ENCODE data around the gene MAP1B. TPM values are rescaled to one million over a fixed set of nuclear protein-coding genes. Genes with fewer than 3 reads are reported as not detected.
A peak's percentile ranks its signal among the peaks of the same experiment; 100 is the strongest.
"Not testable (repeated sequence)": the region's sequence is repeated elsewhere in the genome, so short reads cannot be mapped to it uniquely, and the experiment has no call there.

The MAP1B gene
- 39.3 and 40.0 TPM in 2 replicates for total RNA-seq

- peak; percentile 36 to 80 for DNase-seq (ENCODE audit: low read depth in 2 of 2)
These were observed at the start of gene MAP1B for GRCh38 chr5:72107131-72107900. TSS of gene MAP1B (plus strand) at chr5:72107475. CDS start at chr5:72107532, 57 bp downstream.

DNA sequence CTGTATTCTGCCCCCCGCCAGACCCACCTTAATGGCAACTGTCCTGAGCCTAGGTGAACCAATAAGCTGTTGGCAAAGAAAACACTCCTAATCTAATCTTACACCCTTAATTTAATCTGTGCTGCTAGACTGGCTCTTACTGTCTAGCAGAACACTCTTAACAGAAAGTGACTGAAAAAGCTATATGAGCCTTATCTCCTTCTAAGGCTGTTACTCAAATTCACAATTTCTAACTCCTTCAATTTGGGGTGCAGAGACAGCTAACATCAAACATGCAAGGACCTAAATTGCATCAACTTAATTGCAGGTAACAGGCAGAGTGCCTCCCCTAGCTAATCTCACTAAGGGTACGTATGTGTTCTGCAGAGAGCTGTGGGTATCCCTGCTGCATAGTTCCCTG, 49.5 kb upstream of the MAP1B start:
- DNase-seq (ENCODE audit: low read depth in 2 of 2), result no peak

DNA sequence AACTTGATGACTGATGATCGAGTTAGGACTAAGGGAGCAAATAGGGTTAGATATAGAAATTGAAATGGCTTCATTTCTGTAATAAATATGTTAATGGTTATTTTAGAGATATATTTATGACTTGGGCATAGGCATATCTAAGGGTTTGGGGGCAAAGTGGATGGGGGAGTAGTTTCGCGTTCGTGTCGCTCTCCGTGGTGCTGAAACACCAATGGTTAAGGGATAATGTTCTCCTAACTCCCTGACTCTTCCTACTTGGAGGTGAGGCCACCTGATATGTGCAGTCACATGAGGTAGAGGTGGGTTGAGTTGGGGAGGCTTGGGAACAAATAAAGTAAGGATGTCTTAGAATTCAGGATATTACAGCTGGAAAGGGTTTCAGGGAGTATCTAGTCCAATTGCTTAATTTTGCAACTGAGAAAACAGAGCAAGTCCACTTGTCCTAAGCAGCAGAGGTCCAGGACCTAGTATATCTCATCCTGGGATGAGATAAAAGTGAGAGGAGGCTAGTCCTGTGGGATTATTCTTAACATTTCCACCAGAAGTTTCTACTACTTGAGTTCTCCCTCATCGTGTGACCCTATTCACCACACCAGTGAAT, 44.0 kb upstream of the MAP1B start:
- DNase-seq (ENCODE audit: low read depth in 2 of 2), result peak; percentile 11 to 34

- no peak for DNase-seq (ENCODE audit: low read depth in 2 of 2)
These were observed 42.3 kb upstream of the MAP1B start for GRCh38 chr5:72064801-72065570.

DNA sequence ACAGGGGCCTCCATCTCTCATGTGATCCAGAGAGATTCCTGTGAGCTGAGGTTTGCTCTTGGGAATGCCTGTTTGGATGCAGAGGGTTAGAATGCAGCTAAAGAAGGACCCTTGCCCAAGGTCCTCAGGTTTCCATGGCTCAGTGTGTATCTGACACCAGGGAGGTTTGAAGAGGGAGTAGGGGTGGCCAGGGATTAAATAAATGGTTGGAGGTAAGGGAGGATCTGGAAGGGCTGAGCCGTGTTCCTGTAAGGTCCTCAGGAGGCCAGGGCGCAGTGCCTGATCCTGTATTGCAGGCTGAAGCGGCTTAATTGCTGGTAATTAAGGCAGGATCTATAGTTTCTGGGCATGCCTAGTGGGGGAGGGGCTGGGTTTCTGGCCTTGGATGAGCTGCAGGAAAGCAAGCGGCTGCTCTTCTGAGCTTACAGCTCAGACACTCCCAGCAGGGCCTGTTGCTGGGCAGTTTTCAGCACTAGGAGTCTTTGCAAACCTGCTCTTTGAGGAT, 41.5 kb upstream of the MAP1B start:
- DNase-seq (ENCODE audit: low read depth in 2 of 2), result no peak

GRCh38 chr5:72066705-72067107, 40.6 kb upstream of the MAP1B start:
- no peak for DNase-seq (ENCODE audit: low read depth in 2 of 2)

DNA sequence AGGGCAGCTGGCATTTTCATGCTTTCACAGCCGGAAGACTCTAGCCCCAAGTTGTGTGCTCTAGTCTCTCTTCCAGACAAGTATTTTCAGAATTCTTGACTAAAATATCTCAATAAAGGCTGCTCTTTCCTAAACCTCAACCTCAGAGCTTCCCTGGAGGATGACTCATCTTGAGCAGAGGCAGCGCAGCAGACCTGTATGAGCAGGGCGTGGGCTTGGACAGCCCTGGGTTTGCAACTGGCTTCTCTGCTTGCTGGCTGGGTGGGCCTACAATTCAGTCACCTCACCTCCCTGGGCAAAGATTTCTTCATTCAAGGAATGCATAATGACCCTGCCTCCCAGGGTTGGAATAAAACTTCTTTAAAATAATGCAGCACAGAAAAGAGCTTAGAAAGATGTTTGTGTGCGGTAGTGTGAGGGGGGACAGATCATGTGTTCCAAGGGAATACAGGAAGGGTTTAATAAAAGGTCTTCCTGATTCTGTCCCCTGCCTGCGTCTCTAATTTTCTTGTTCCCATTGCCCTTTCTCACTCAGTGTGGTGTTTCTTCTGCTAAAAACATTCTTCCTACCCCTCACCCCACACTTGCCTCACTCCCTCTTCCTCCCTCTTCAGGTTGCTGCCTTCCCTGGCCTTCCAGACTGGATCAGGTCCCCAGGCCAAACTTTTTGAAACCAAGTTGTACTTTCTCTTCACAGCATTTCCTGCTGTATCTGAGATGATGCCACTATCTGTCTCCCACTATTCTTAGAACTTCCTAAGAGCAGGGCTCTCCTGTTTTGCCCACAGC, 39.4 kb upstream of the MAP1B start:
- DNase-seq (ENCODE audit: low read depth in 2 of 2), result no peak

GRCh38 chr5:72070529-72070928, 36.7 kb upstream of the MAP1B start:
- no peak for DNase-seq (ENCODE audit: low read depth in 2 of 2)

DNA sequence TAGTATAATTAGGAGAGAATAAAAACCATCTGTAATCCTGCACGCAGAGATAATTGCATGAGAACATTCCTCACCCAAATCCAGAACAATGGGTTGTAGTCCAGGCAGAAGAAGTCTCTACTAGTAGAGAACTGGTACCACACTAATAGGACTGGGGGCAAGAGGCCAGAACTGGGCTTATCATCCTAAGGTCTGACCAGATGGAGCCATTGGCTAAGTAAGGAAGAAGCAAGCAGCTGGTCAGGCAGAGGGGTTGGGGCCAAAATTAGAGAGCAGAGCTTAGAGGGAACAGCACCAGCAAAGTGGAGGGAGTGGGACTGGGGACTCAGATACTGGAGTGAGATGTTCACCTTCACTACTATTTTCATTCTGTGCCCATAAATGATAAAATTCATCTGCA, 35.4 kb upstream of the MAP1B start:
- no peak for DNase-seq (ENCODE audit: low read depth in 2 of 2)

DNA sequence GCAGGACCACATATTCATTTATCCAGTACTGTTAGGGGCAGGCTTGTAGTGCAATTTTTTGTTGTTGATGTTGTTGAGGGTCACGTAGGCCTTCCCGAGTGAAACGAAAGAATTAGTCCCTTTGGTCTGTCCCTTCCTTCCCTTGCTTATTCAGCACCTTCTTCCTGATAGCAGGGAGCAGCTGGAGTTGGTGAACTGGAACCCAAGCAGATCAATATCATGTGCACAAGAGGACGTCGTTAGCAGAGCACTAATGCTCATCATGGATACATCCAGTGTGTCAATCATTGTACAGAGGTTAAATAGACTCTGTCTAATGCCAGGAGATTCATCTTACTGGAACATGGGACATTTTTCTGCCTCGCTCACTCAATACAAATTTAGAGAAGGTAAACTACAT, 33.0 kb upstream of the MAP1B start:
- no peak for DNase-seq (ENCODE audit: low read depth in 2 of 2)

- no peak for DNase-seq (ENCODE audit: low read depth in 2 of 2)
These were observed 31.8 kb upstream of the MAP1B start for GRCh38 chr5:72075461-72075860.

GRCh38 chr5:72076621-72077300, 30.5 kb upstream of the MAP1B start:
- DNase-seq (ENCODE audit: low read depth in 2 of 2), result no peak

DNA sequence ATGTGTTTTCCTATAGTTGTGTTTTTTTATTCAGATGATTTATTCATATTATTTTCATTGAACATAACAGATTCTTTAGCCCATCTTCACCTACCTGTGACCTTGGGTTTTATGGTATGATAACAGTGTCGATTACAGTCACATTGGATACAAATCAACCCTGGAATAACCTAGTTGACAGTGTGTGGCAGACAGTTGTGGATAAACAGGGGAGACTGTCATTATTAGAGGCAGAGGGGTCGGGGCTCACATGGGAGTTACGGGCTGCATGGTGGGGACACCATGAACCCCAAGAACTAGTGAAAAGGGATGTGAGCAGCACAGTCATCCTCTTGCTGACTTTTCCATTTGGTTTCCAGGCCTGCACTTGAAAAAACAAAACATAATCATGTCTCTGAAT, 29.9 kb upstream of the MAP1B start:
- DNase-seq (ENCODE audit: low read depth in 2 of 2), result no peak

GRCh38 chr5:72079288-72079687, 28.0 kb upstream of the MAP1B start:
- DNase-seq (ENCODE audit: low read depth in 2 of 2), result no peak

DNA sequence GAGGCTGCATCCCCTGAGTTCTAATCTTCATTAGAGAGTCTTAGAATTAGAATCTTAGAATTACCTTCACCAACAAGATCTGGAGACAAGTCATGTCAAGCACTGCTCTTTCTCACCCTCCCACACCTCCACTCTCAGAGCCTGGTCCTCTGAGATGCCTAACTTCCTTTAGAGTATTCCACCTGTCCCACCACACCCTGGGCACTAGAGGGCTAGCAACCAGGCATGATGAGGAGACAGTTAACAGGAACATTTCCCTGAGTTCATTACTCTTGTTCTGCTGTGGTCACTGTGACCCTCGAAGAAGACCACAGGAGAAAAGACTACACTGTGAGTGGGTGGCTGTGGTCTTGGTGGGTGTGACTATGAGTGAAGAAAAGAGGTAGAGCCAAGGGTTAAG, 25.2 kb upstream of the MAP1B start:
- DNase-seq (ENCODE audit: low read depth in 2 of 2), result no peak

DNA sequence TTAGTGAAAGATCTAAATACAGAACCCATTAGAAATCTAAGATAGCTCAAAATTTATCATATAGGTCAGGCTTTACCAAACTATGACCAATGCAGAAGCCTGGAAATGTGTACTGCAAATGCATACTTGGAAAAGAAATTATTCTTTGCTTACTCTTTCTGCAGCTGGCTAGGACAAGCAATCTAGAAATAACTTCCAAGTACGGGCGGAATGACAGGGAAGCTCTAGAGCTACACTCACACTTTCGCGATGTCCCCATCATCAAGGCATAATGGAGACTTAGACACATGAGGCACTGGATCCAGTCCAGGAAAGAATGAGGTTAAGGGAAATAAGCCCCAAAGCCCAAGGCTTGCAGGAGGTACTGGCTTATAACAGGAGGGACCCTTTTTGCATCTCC, 22.4 kb upstream of the MAP1B start:
- no peak for DNase-seq (ENCODE audit: low read depth in 2 of 2)

- no peak for DNase-seq (ENCODE audit: low read depth in 2 of 2)
These were observed 22.0 kb upstream of the MAP1B start for GRCh38 chr5:72085319-72085718.

DNA sequence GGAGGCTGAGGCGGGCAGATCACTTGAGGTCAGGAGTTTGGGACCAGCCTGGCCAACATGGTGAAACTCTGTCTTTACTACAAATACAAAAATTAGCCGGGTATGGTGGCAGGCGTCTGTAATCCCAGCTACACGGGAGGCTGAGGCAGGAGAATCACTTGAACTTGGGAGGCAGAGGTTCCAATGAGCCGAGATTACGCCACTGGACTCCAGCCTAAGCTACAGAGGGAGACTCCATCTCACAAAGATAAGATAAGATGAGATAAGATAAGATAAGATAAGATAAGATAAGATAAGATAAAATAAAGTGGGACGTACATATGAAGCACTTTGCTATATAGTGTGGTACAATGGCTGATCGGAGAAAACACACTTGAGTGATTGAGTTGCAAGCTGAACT, 17.6 kb upstream of the MAP1B start:
- DNase-seq (ENCODE audit: low read depth in 2 of 2), result not testable (repeated sequence)

DNA sequence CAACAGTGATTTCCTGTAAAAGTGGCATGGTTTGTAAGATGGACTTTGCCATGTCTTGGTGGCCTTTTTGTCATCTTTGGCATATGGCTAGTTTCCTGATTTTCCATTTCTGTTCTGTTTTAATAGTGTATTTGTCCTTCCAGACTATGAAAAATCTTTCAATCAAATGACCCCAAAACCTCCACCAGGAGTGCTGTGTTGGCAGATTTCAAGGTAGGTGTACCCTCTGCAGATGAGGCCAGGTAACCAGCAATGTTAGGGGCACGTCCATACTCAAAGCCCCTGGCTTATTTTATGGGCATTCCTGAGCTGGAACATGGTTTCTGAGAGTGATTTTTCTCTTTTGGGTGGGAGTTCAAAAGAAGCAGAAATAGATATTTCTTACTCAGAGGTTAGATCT, 15.2 kb upstream of the MAP1B start:
- DNase-seq (ENCODE audit: low read depth in 2 of 2), result no peak

- DNase-seq (ENCODE audit: low read depth in 2 of 2), result no peak
These were observed 14.1 kb upstream of the MAP1B start for GRCh38 chr5:72093217-72093616.

DNA sequence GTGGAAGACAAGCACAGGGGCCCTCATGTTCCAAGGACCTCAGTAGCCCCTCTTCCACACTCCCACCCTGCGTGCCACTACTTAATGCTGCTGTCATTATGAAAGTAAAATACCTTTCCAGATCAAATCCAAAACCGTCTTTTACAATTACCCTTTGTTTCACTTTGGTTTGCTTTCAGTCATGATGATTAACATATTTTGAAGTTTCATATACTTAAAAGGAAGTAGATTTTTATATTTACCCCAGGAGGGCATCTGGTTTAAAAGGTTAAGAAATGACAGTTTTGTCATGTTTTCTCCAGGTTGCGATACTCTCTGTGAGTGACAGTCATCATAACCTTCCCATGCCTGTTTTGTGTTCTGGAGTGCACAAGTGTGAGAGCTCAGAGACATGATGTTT, 13.5 kb upstream of the MAP1B start:
- no peak for DNase-seq (ENCODE audit: low read depth in 2 of 2)

Data from dermis microvascular lymphatic vessel endothelial cell (primary cell).